Measurements from ENCODE around the gene IL26.

Gene IL26

GRCh38 chr12:68199127-68199526 lies 26.5 kb downstream of the IL26 start:
- CTCF ChIA-PET, result no interaction called here
- DNase-seq (ENCODE audit: extremely low spot score), result no peak
- POLR2A ChIA-PET, result no interaction called here
- TF ChIP-seq LEF1 (IDR thresholded peaks at IDR 0.05; ENCODE audit: borderline replicate concordance) (no peak), L3MBTL2 (conservative IDR thresholded peaks at IDR 0.05) (no peak), FOXK2 (IDR thresholded peaks at IDR 0.05) (no peak), BHLHE40 (IDR thresholded peaks at IDR 0.05; ENCODE audit: borderline replicate concordance) (no peak)

DNA sequence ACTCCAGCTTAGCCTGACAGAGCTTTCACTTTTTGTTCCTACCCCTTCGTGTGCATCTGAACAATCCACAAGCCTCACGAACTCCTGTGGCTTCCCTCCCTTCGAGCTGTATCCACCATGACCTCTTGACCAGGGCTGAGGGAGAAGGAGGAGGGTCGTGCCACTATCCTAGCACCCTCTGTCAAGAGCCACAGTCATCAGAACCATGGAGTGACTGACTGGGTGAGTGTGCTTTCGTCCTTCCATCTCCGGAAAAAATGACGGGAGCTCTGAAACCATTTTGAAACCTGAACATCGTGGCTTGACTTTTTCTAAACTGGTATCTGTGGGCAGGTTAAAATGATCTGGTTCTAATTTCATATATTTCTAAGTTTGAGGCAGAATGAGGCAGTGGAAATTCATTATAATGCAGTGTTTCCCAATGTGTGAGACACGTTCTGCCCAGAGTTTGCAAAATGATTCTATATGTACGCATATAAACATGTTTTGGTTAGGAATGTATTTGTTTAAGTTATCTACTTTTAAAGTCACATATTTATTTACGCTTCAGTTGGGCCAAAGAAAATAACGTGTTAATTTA lies 27.0 kb downstream of the IL26 start:
- no peak for DNase-seq (ENCODE audit: extremely low spot score)
- ChIA-PET CTCF (no interaction called here), POLR2A (no interaction called here)
- TF ChIP-seq SP1 (IDR thresholded peaks at IDR 0.05), result no peak
- TF ChIP-seq PKNOX1 (IDR thresholded peaks at IDR 0.05), result no peak
- no peak for TF ChIP-seq L3MBTL2 (conservative IDR thresholded peaks at IDR 0.05)
- TF ChIP-seq ARNT (IDR thresholded peaks at IDR 0.05), result no peak
- no peak for TF ChIP-seq CTBP1 (IDR thresholded peaks at IDR 0.05; ENCODE audit: borderline replicate concordance)
- no peak for TF ChIP-seq LEF1 (IDR thresholded peaks at IDR 0.05; ENCODE audit: borderline replicate concordance)
- no peak for TF ChIP-seq FOXK2 (IDR thresholded peaks at IDR 0.05)
- no peak for TF ChIP-seq ZNF384 (IDR thresholded peaks at IDR 0.05)
- TF ChIP-seq HDGF (IDR thresholded peaks at IDR 0.05; ENCODE audit: borderline replicate concordance), result no peak

DNA sequence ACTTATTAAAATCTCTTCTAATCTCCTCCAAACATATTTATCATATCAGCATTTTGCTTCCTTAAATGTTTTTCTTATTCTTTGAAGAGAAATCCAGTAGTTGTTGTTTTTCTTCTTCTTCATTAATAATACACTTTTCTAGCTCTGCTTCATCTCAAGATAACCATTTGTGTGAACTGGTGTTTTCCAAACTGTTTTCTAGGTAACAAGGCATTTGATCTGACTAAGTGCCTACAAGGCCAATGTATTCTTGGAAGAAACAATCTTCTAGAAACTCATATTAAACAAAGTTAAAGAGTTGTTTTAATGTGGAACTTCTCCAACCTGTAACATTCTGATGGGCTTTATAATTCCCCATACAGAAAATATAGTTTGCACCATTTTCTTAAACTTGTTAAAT lies 35.3 kb downstream of the IL26 start:
- ChIA-PET POLR2A (no interaction called here), CTCF (no interaction called here)
- TF ChIP-seq BHLHE40 (IDR thresholded peaks at IDR 0.05; ENCODE audit: borderline replicate concordance) (no peak), HDGF (IDR thresholded peaks at IDR 0.05; ENCODE audit: borderline replicate concordance) (no peak)
- no peak for DNase-seq (ENCODE audit: extremely low spot score)

GRCh38 chr12:68189821-68190242 lies 35.8 kb downstream of the IL26 start:
- ChIA-PET POLR2A (no interaction called here), CTCF (no interaction called here)
- TF ChIP-seq ARNT (IDR thresholded peaks at IDR 0.05) (no peak), SP1 (IDR thresholded peaks at IDR 0.05) (no peak), CTBP1 (IDR thresholded peaks at IDR 0.05; ENCODE audit: borderline replicate concordance) (no peak), SUZ12 (IDR thresholded peaks at IDR 0.05) (no peak), LEF1 (IDR thresholded peaks at IDR 0.05; ENCODE audit: borderline replicate concordance) (no peak), NFRKB (IDR thresholded peaks at IDR 0.05) (no peak), HDGF (IDR thresholded peaks at IDR 0.05; ENCODE audit: borderline replicate concordance) (no peak)
- no peak for DNase-seq (ENCODE audit: extremely low spot score)

- ChIA-PET POLR2A (no interaction called here), CTCF (no interaction called here)
- TF ChIP-seq ZNF384 (IDR thresholded peaks at IDR 0.05) (no peak), SUZ12 (IDR thresholded peaks at IDR 0.05) (no peak), NFRKB (IDR thresholded peaks at IDR 0.05) (no peak), FOXK2 (IDR thresholded peaks at IDR 0.05) (no peak), HDGF (IDR thresholded peaks at IDR 0.05; ENCODE audit: borderline replicate concordance) (no peak), CTBP1 (IDR thresholded peaks at IDR 0.05; ENCODE audit: borderline replicate concordance) (no peak), FOXM1 (IDR thresholded peaks at IDR 0.05; ENCODE audit: borderline replicate concordance) (no peak)
- DNase-seq (ENCODE audit: extremely low spot score), result no peak
Measured at GRCh38 chr12:68185598-68185997, 40.0 kb downstream of the IL26 start.

- CTCF ChIA-PET, result interaction anchor here (0.5 to 0.9 kb wide), 2 partner anchors 23 to 36 kb away, joined by 3 to 4 read pairs; no protein-coding TSS in a partner anchor
- no peak for DNase-seq (ENCODE audit: extremely low spot score)
- POLR2A ChIA-PET, result no interaction called here
- TF ChIP-seq NFRKB (IDR thresholded peaks at IDR 0.05) (no peak), HDGF (IDR thresholded peaks at IDR 0.05; ENCODE audit: borderline replicate concordance) (no peak), BHLHE40 (IDR thresholded peaks at IDR 0.05; ENCODE audit: borderline replicate concordance) (no peak), CTBP1 (IDR thresholded peaks at IDR 0.05; ENCODE audit: borderline replicate concordance) (no peak), LEF1 (IDR thresholded peaks at IDR 0.05; ENCODE audit: borderline replicate concordance) (no peak), TARDBP (IDR thresholded peaks at IDR 0.05) (no peak), SP1 (IDR thresholded peaks at IDR 0.05) (no peak), ZNF384 (IDR thresholded peaks at IDR 0.05) (no peak), FOXA1 (IDR thresholded peaks at IDR 0.05) (no peak), PKNOX1 (IDR thresholded peaks at IDR 0.05) (no peak), ELF4 (IDR thresholded peaks at IDR 0.05) (no peak), ARNT (IDR thresholded peaks at IDR 0.05) (no peak)
Measured at GRCh38 chr12:68180792-68181744, 44.5 kb downstream of the IL26 start.

GRCh38 chr12:68178774-68179439 lies 46.7 kb downstream of the IL26 start:
- POLR2A ChIA-PET, result no interaction called here
- no peak for DNase-seq (ENCODE audit: extremely low spot score)
- TF ChIP-seq SP1 (IDR thresholded peaks at IDR 0.05), result no peak
- no peak for TF ChIP-seq SUZ12 (IDR thresholded peaks at IDR 0.05)
- no peak for TF ChIP-seq TARDBP (IDR thresholded peaks at IDR 0.05)
- no peak for TF ChIP-seq FOXM1 (IDR thresholded peaks at IDR 0.05; ENCODE audit: borderline replicate concordance)
- TF ChIP-seq FOXA1 (IDR thresholded peaks at IDR 0.05), result no peak
- TF ChIP-seq LEF1 (IDR thresholded peaks at IDR 0.05; ENCODE audit: borderline replicate concordance), result no peak
- no peak for TF ChIP-seq PKNOX1 (IDR thresholded peaks at IDR 0.05)
- TF ChIP-seq NFRKB (IDR thresholded peaks at IDR 0.05), result no peak
- no peak for TF ChIP-seq ARNT (IDR thresholded peaks at IDR 0.05)
- no peak for TF ChIP-seq HDGF (IDR thresholded peaks at IDR 0.05; ENCODE audit: borderline replicate concordance)
- CTCF ChIA-PET, result no interaction called here

All from HEK293T (cell line).